ENCODE measurements around the gene CAMK4.

Gene CAMK4

DNA sequence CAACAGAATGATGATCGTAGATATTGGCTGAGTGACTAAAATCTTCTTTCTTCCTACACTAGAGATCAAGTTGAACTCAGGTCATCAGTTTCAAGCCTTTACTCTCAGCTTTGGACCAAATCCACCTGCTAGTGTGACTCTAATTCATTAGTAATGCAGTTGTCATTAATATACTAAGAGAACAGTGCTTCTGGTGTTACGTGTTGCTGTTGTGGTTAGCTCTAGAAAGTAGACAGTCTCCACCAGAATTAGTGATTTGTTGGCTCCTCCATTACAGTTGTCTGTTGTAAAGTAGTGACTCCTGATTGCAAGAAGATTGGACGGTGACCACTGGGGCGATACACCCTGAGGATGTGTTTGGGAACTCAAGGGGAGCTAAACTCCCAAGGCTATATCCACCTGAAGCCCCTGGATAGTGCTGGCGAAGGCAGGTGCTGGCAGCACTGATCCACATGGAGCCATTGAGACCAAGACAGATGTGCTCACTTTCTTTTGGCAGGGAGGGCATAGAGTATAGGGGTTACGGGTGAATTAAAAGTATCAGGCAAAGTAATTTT, 3.1 kb downstream of the CAMK4 start:
- no peak for DNase-seq
- TF ChIP-seq, protein P1, sequence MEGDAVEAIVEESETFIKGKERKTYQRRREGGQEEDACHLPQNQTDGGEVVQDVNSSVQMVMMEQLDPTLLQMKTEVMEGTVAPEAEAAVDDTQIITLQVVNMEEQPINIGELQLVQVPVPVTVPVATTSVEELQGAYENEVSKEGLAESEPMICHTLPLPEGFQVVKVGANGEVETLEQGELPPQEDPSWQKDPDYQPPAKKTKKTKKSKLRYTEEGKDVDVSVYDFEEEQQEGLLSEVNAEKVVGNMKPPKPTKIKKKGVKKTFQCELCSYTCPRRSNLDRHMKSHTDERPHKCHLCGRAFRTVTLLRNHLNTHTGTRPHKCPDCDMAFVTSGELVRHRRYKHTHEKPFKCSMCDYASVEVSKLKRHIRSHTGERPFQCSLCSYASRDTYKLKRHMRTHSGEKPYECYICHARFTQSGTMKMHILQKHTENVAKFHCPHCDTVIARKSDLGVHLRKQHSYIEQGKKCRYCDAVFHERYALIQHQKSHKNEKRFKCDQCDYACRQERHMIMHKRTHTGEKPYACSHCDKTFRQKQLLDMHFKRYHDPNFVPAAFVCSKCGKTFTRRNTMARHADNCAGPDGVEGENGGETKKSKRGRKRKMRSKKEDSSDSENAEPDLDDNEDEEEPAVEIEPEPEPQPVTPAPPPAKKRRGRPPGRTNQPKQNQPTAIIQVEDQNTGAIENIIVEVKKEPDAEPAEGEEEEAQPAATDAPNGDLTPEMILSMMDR (IDR thresholded peaks at IDR 0.05), result no peak
- no peaks in the 10 kb centered on the region for H3K36me3 Mint-ChIP-seq (ENCODE audit: low read depth)
- H3K27me3 Mint-ChIP-seq (ENCODE audit: low read depth, poor library complexity), result peaks cover 37% of the 10 kb centered on the region
- H3K4me1 Mint-ChIP-seq, result peaks cover 8% of the 10 kb centered on the region
- no peaks in the 10 kb centered on the region for H3K9me3 Mint-ChIP-seq
- H3K4me3 Mint-ChIP-seq, result no peak overlapping the region
- H3K27ac Mint-ChIP-seq, result no peak overlapping the region

DNA sequence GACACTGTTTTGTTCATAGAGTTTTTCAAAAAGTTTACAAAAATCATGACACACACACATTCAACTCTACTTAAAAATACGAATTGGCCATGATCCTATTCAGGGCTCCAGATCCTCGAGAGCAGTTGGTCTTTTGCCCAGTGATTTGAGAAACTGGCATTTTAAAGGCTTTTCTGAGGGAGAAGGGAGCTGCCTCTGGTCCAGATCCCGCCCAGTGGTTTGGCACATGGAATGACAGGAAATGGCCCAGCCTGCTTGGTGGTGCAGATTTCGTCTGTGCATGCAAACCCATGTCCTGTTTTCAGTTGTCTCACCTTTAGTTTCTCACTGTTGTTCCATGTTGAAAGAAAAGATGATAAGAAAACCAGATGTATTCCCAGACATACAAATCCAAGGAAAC, 3.6 kb downstream of the CAMK4 start:
- Mint-ChIP-seq H3K4me1 (peaks cover 8% of the 10 kb centered on the region), H3K27me3 (ENCODE audit: low read depth, poor library complexity) (peaks cover 37% of the 10 kb centered on the region), H3K9me3 (no peaks in the 10 kb centered on the region), H3K36me3 (ENCODE audit: low read depth) (no peaks in the 10 kb centered on the region), H3K4me3 (no peak overlapping the region), H3K27ac (no peak overlapping the region)
- TF ChIP-seq, protein P1 (IDR thresholded peaks at IDR 0.05), result no peak
- no peak for DNase-seq

DNA sequence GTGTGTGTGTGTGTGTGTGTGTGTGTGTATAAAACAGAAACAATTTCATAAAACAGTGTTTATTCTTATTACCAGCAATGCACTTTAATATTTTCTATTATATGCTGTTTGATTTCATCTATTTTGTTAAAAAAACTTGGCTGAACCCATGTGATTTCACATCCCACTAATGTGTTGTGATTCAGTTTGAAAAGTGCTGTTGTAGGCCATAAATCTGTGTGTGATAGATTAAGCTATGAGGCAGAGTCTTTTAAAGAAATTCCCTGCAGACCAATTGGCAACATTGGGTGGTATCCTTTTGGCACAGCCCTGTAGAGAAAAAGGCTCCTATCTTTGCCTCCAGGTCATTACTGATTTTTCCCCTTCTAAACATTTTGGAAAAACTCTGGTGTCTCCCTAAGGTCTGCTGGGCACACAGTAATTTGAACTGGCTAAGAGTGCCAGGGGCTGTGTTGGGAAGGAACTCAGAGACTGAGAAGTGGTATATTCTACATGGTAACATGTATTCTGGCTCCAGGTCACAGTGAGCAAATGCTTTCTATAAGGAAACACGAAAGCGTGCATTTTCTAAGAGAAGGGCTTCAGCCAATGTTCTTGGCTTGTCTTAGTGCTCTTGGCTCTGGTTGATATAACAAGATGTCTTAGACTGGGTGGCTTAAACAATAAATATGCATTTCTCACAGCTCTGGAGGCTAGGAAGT, 4.5 kb downstream of the CAMK4 start:
- TF ChIP-seq, protein P1 (IDR thresholded peaks at IDR 0.05), result no peak
- no peak for DNase-seq
- Mint-ChIP-seq H3K27ac (no peak overlapping the region), H3K9me3 (no peaks in the 10 kb centered on the region), H3K4me3 (no peak overlapping the region), H3K27me3 (ENCODE audit: low read depth, poor library complexity) (peaks cover 29% of the 10 kb centered on the region), H3K36me3 (ENCODE audit: low read depth) (no peaks in the 10 kb centered on the region), H3K4me1 (peaks cover 8% of the 10 kb centered on the region)

DNA sequence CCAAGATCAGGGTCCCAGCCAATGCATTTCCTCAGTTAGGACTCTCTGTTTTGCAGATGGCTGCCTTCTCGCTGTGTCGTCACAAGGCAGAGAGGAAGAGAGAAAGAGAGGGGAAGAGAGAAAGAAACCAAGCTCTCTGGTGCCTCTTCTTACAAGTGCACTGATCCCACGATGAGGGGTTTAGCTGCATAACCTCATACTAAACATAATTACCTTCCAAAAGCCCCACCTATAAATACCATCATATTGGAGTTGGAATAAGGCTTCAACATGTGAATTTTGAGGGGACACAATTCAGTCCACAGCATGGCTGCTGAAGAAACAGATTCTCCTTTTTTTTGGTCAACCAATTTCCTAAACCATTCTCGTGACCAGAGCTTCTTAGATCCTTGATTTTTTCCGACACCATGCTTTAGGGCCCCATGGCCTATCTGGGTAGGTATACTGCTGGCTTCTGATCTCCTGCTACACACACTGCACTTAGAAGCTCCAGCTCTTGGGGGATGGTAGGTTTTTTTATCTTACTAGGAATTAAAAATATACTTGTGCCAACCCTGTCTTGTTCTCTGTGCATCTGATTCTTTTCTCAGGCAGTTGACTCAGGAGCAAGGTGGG, 5.1 kb downstream of the CAMK4 start:
- Mint-ChIP-seq H3K27ac (no peak overlapping the region), H3K9me3 (no peaks in the 10 kb centered on the region), H3K4me1 (peaks cover 8% of the 10 kb centered on the region), H3K36me3 (ENCODE audit: low read depth) (no peaks in the 10 kb centered on the region), H3K4me3 (no peak overlapping the region), H3K27me3 (ENCODE audit: low read depth, poor library complexity) (peaks cover 29% of the 10 kb centered on the region)
- TF ChIP-seq, protein P1 (IDR thresholded peaks at IDR 0.05), result no peak
- no peak for DNase-seq

DNA sequence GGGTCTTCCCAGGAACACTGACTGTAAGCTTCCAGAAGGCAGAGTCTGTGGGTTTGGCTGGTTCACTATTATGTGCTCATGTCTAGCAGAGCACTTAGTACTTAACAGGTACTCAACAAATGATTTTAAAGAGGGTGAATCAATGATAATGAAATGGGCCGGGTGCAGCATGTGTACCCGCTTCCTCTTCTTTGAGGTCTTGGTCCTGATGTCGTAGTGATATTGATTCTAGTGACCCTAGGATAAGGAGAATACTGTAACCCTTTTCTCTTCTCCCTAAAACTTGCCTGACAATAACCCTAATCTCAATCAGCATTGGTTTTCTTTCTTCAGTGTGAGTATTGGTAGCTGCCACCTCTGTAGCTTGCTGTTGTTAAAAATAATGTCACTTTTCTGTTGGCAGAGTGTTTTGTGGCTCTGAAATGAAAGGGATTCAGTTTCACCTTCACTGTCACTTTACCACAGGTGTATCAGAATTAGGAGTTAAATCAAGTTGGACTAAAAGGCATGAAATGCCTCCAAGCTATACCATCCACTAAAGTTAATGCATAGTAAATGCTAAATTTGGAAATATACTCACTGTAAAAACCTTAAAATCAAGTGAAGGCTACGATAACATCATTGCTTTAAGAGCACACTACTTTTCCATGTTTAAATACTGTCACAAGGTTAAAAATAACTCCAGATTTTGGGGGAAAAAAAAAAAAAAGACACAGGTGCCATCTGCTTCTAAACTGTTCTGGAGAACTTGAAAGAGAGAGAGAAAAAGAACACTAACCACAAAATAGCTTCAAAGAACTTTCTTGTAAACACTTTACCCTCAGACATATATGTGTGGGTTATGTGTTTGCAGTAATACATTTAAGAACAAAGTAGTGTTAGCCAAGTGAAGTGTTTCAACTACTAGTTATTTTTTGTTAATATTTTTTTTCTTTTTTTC, 6.0 kb downstream of the CAMK4 start:
- peaks cover 22% of the 10 kb centered on the region for H3K27me3 Mint-ChIP-seq (ENCODE audit: low read depth, poor library complexity)
- H3K9me3 Mint-ChIP-seq, result no peaks in the 10 kb centered on the region
- H3K4me1 Mint-ChIP-seq, result peaks cover 3% of the 10 kb centered on the region
- no peaks in the 10 kb centered on the region for H3K36me3 Mint-ChIP-seq (ENCODE audit: low read depth)
- DNase-seq, result no peak
- H3K27ac Mint-ChIP-seq, result no peak overlapping the region
- no peak overlapping the region for H3K4me3 Mint-ChIP-seq
- TF ChIP-seq, protein P1 (IDR thresholded peaks at IDR 0.05), result no peak
